Stimulated activated naive CD4-positive, alpha-beta T cell (primary cell): Measurements from ENCODE around the gene PLEKHJ1.
"Not testable (repeated sequence)": the region's sequence is repeated elsewhere in the genome, so short reads cannot be mapped to it uniquely, and the experiment has no call there.

Source experiments
- DNase-seq, 6 experiments: peaks; one replicate each; lab custom pipeline; 2025; lab: John Stamatoyannopoulos, UW

The PLEKHJ1 gene

DNA sequence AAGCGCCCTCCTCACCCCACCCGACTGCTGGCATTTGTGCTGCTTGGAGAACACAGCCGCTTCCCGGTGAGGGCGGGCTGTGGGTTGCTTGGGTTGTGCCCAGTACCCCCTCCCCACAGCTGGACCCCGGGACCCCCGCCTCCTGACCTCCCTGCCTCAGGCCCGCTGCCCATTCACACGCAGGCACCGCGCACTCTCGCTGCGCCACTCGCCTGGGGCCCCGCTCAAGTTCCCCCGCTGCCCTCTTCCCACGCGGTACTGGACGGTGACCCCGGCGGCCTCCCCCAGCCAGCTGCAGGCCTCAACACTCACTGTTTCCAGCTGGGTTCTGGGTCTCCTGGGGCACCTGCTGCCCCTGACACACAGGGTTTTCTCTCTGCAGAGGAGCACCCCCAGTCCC is 16.4 kb downstream of the PLEKHJ1 start:
- DNase-seq: no peak

DNA sequence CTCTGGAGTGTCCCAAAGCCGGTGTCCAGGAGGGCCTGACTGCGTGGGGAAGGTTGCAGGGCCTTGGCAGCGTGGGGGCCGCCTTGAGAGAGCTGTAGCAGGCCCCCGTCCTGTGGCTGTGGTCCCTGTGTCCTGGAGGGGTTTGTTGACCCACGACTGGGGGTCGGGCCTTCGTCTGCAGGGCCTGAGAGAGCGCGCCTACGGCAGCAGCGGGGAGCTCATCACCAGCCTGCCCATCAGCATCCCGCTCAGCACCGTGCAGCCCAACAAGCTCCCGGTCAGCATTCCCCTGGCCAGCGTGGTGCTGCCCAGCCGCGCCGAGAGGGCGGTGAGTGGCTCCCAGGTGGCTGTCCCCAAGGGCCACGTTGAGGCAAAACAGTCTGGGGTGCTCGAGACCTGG is 18.5 kb downstream of the PLEKHJ1 start:
- DNase-seq: no peak

- DNase-seq: no peak
These were observed 19.5 kb downstream of the PLEKHJ1 start for GRCh38 chr19:2216361-2217225.

- peak; percentile 17 to 56 (median 28) for DNase-seq
These were observed 20.8 kb downstream of the PLEKHJ1 start for GRCh38 chr19:2215281-2215751.

- no peak for DNase-seq
These were observed 21.9 kb downstream of the PLEKHJ1 start for GRCh38 chr19:2214251-2214650.

GRCh38 chr19:2213799-2214198 is 22.3 kb downstream of the PLEKHJ1 start:
- no peak for DNase-seq

DNA sequence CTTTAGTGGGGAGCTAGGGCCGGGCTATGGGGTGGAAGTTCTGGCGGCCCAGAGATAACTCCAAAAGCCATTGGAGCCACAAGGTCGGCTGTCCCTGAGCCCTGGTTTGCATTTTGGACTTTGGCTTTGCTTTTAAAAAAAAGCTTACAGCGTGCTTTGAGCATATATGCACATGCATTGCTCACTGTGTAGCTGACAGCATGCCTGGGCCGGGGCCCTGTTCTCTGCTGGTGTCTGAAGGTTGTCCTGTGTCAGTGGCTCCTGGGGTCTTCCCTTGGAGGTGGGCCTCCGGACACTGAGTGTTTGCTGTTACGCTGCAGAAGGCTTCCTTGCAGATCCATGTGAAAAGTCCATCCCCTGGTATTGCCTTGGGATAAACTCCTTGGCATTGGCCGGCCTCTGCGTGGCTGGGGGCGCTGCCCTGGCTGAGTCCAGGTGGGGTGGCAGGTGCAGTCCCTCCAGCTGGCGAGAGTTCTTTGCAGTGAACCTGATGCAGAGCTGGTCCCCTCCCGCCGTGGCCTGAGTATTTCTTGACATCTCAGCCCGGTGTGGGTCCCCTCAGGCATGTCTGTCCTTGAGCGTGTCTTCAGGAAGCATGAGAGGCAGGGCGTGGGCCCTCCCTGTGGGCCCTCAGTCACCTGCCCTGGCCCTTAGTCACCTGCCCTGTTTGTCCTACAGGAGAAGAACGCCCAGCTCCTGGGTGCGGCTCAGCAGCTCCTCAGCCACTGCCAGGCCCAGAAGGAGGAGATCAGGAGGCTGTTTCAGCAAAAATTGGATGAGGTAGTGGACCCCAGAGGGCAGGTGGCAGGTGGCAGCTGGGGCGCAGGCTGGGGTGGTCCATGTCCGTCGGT is 23.0 kb downstream of the PLEKHJ1 start:
- DNase-seq: no peak

DNA sequence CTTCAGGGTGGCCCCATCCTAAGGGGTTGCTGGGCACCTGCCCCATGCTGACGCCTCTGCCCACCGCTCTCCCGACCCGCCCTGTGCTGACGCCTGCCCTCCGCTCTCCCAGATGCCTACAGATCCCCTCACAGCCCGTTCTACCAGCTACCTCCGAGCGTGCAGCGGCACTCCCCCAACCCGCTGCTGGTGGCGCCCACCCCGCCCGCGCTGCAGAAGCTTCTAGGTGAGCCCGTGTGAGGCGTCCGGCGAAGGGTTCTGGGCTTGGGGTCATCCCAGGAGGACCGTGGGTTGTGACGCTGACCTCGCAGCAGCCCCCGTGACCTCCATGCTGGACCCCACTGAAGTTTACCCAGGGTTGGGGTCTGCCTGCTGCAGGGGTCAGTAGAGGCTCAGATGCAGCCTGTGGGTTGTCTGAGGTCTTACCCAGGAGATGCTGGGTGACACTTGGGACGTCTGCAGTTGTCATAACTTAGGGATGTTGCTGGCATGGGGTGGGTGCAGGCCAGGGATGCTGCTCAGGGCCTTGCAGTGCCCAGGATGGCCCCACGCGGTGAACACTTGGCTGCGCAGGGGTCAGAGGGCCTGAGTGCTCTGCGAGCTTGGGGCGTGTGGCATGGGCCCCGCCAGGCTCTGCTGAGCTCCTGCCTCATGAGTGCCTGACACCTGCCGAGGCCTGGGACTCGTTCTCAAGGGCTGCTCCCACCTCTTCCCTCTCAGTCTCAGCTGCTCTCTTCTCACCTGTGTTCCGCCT is 25.0 kb downstream of the PLEKHJ1 start:
- DNase-seq: no peak

DNA sequence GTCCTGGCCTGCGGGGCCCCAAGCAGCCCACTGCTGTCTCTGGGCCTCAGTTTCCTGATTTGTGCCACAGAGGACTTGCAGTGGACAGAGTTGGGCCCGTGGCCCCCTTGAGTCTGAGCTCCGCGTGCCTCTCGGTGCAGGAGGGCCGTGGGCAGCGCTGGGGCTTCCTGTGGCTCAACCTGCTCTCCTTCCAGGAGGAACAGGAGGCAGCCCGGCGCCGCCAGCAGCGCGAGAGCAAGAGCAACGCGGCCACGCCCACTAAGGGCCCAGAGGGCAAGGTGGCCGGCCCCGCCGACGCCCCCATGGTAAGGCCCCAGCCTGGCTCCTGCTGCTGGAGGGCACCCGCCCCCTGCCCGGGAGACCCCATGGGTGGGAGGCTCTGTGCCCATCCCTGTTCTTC is 25.9 kb downstream of the PLEKHJ1 start:
- no peak for DNase-seq

- DNase-seq: no peak
These were observed 26.7 kb downstream of the PLEKHJ1 start for GRCh38 chr19:2209408-2209807.

DNA sequence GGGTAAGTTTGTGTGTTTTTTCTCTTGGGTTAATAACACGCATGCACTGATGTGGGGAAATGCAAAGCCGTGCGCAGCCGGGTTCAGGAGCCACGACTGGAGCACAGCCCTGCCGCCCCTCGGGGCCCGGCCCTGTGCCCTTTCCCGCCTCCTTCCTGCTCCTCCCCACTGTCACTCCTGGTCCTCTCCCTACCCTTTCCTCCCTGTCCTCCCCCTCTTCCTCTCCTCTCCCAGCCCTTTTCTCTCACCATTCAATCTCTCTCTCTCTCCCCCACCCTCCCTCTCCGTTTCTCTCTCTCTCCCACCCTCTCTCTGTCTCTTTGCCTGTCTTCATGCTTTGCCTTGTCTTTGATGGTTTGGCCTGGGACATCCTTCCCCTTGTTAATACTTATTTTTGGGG is 27.2 kb downstream of the PLEKHJ1 start:
- DNase-seq: no peak

GRCh38 chr19:2207991-2208860 is 27.9 kb downstream of the PLEKHJ1 start:
- DNase-seq: no peak

DNA sequence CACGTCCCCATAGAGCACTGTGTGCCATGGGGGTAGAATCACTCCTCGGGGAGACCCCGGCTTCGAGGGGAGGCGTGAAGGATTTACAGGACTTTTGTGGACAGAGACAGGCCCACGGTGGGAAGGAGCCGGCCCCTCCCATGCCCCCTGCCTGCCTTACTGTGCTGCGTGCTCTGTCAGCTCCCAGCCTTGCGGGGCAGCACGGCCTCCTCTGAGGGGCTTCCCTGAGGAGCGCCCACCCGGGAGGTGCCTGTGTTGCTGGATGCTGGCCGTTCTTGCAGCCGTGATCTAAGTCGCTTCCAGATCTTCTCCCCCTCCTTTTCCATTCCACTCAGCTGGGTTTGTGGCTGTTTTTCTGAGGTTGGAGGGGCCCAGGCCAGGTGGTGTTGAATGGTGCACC is 29.1 kb downstream of the PLEKHJ1 start:
- no peak for DNase-seq

GRCh38 chr19:2202366-2202765 is 33.8 kb downstream of the PLEKHJ1 start:
- no peak for DNase-seq

GRCh38 chr19:2201473-2202148 is 34.5 kb downstream of the PLEKHJ1 start:
- DNase-seq: no peak

DNA sequence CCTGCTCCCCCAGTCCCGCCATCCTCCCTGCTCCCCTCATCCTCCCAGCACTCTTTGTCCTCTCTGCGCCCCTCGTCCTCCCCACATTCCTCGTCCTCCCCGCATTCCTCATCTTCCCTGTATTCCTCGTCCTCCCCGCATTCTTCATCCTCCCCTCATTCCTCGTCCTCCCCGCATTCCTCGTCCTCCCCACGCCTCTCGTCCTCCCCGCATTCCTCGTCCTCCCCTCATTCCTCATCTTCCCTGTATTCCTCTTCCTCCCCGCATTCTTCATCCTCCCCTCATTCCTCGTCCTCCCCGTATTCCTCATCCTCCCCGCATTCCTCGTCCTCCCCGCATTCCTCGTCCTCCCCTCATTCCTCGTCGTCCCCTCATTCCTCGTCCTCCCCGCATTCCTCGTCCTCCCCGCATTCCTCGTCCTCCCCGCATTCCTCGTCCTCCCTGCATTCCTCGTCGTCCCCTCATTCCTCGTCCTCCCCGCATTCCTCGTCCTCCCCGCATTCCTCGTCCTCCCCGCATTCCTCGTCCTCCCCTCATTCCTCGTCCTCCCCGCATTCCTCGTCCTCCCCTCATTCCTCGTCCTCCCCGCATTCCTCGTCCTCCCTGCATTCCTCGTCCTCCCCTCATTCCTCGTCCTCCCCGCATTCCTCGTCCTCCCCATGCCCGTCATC is 35.4 kb downstream of the PLEKHJ1 start:
- DNase-seq: not testable (repeated sequence)

GRCh38 chr19:2199861-2200623 is 36.1 kb downstream of the PLEKHJ1 start:
- DNase-seq: no peak

DNA sequence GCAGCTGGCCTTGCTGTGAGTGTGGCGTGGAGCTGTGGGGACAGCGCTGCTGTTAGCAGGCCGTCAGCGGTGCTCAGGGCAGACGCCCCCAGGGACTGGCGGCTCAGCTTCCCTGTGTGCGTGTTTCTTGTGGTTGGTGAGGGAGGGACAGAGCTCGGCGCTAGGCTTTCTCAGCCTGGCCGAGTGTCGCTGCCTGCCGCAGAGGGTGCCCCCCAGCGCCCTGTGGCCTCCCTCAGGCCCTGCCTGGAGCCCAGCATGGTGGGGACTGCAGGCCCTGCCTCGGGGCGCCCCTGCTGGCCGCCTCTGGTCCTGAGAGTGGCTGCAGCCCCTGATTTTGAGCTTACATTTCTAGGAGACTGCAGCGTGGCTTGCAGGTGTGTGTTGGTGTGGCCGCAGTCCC is 36.9 kb downstream of the PLEKHJ1 start:
- DNase-seq: no peak

DNA sequence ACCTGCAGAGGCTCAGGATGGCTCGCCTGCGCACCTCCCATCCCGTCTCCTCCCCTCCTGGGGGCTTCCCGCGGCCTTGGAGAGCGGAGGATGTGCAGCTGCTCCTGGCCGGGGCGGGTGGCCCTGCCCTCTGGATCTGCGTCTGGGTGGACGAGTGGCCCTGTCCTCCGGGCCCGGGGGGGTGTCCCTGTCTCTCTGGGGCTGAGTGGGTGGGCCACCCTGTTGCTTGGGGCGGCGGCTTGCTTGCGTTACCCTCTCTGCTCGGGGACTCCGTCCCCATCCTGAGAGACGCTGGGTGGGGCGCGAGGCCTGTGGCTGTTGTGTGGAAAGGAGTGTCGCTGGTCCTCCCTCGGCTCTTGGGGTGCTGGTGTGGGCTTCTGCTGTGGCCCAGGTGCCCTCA is 37.8 kb downstream of the PLEKHJ1 start:
- no peak for DNase-seq
